ENCODE data around the gene ZNF423. TPM values are rescaled to one million over a fixed set of nuclear protein-coding genes. Genes with fewer than 3 reads are reported as not detected.

The ZNF423 gene
- total and polyA plus RNA-seq, 9 of the 15 experiments (the other 6 are each of a cell fraction or from before 2014, with no cell fraction given): not detected

- Histone ChIP-seq H2AFZ (ENCODE audit: low read depth, low read length) (no peak overlapping the region), H3K79me2 (ENCODE audit: control insufficient read depth, insufficient read depth, low read length) (no peaks in the 10 kb centered on the region), H3K4me2 (ENCODE audit: insufficient read depth, low read length) (no peak overlapping the region), H3K4me1 (replicated peaks in 1 of 2; ENCODE audit: control insufficient read depth in 2 of 2, insufficient read depth in 2 of 2, low read length in 2 of 2) (peaks cover 0 to under 1% of the 10 kb centered on the region in 2 experiments; a peak in 1 of 5 replicates), H3K27ac (ENCODE audit: extremely low read depth, low read depth, low read length) (no peak overlapping the region), H3K27me3 (ENCODE audit: control insufficient read depth in 2 of 2, insufficient read depth in 2 of 2, low read length in 2 of 2) (peaks cover 0 to 20% of the 10 kb centered on the region in 2 experiments; a peak in 2 of 5 replicates), H3K9me1 (ENCODE audit: control insufficient read depth, insufficient read depth, low read length) (no peaks in the 10 kb centered on the region), H3K9me3 (replicated peaks; ENCODE audit: control insufficient read depth, insufficient read depth, low read depth, low read length) (no peaks in the 10 kb centered on the region), H3K4me3 (no peak overlapping the region), H3K36me3 (ENCODE audit: control insufficient read depth, insufficient read depth, low read length) (no peaks in the 10 kb centered on the region), H3K9ac (ENCODE audit: insufficient read depth in 1 of 2, low read depth in 2 of 2, low read length in 2 of 2) (no peak overlapping the region), H4K20me1 (replicated peaks; ENCODE audit: control insufficient read depth, insufficient read depth, low read length) (0 out of 2 replicates have a peak, but pooled peaks cover 5% of the 10 kb centered on the region)
- CTCF ChIA-PET (ENCODE audit: low intra/inter-chr PET ratio): no interaction called here
- intact Hi-C loops (cut with micrococcal nuclease) (no loop called here), in situ Hi-C loops (cut with MboI) (no loop called here)
- TF ChIP-seq ZNF174 (CRISPR knock-in tag; IDR thresholded peaks at IDR 0.05): no peak
- TF ChIP-seq LEF1 (IDR thresholded peaks at IDR 0.05): no peak
- no peak for TF ChIP-seq ZNF778 (CRISPR knock-in tag; IDR thresholded peaks at IDR 0.05)
- no peak for TF ChIP-seq POLR3A (IDR thresholded peaks at IDR 0.05; ENCODE audit: borderline replicate concordance, extremely low read depth, insufficient read depth, insufficient read length)
- no peak for TF ChIP-seq MEIS2 (IDR thresholded peaks at IDR 0.05; ENCODE audit: partially characterized antibody)
- no peak for TF ChIP-seq MBD1 (CRISPR knock-in tag; IDR thresholded peaks at IDR 0.05)
- TF ChIP-seq SPI1 (IDR thresholded peaks at IDR 0.05; ENCODE audit: borderline replicate concordance, low read depth, low read length): no peak
- TF ChIP-seq ZNF407 (IDR thresholded peaks at IDR 0.05; ENCODE audit: low read depth): no peak
- no peak for TF ChIP-seq CHD1 (IDR thresholded peaks at IDR 0.05; ENCODE audit: low read length)
- no peak for TF ChIP-seq SAFB (IDR thresholded peaks at IDR 0.05; ENCODE audit: borderline replicate concordance, low read depth, low read length)
- TF ChIP-seq EWSR1 (IDR thresholded peaks at IDR 0.05; ENCODE audit: borderline replicate concordance, low read depth, partially characterized antibody): no peak
- TF ChIP-seq ARNT (IDR thresholded peaks at IDR 0.05): no peak
- TF ChIP-seq BRD9 (IDR thresholded peaks at IDR 0.05; ENCODE audit: low read depth, partially characterized antibody): no peak
- TF ChIP-seq SRSF1 (IDR thresholded peaks at IDR 0.05; ENCODE audit: low read depth, low read length): no peak
- DNase-seq (ENCODE audit: extremely low read depth in 1 of 4, low spot score in 3 of 4) (no peak), ATAC-seq (no peak), FAIRE-seq (no peak)
- no TSS peak for BruUV-seq (replicated peaks)
- POLR2A ChIA-PET: no interaction called here
Observed at GRCh38 chr16:49478616-49479015, 377.3 kb downstream of the ZNF423 start.
